ENCODE measurements around the gene ARFRP1. TPM values are rescaled to one million over a fixed set of nuclear protein-coding genes. Genes with fewer than 3 reads are reported as not detected.

Gene ARFRP1
- total and polyA plus RNA-seq, 2 of the 13 experiments (the other 11 are each of a cell fraction or from before 2014, with no cell fraction given): 32.0 to 51.1 TPM

- no peak overlapping the region for H3K4me2 ChIP-seq (ENCODE audit: low read depth, low read length)
- FAIRE-seq (no peak), DNase-seq (ENCODE audit: low spot score) (no peak), ATAC-seq (no peak)
- H4K20me1 ChIP-seq (ENCODE audit: insufficient read depth, low read length): peaks cover 4% of the 10 kb centered on the region; the same call in 1 of the 2 replicates
- 94% methylated on average over 21 of the region's 21 CpGs for WGBS (ENCODE audit: low lambda C conversion rate)
- intact Hi-C loops (cut with micrococcal nuclease; ENCODE audit: unreplicated experiment): no loop called here
- H3K27ac ChIP-seq (ENCODE audit: extremely low read length, insufficient read depth, low read length): no peak overlapping the region
- no peaks in the 10 kb centered on the region for H3K27me3 ChIP-seq (ENCODE audit: control insufficient read depth in 1 of 2, insufficient read depth in 2 of 2, low read length in 2 of 2)
- in situ Hi-C loops (cut with HindIII; ENCODE audit: extremely low pct_ligation_motif_present, low pct_unique_long_range_greater_than_20kb): no loop called here
- peaks cover 3 to 4% of the 10 kb centered on the region in 2 experiments; a peak in 3 of 5 replicates for H3K36me3 ChIP-seq (replicated peaks in 1 of 2; ENCODE audit: control insufficient read depth in 1 of 2, insufficient read depth in 2 of 2, low read length in 2 of 2)
- no peaks in the 10 kb centered on the region for H3K9me3 ChIP-seq (ENCODE audit: low read length)
- H3K79me2 ChIP-seq (ENCODE audit: insufficient read depth, low read length): no peaks in the 10 kb centered on the region
- no TSS peak for BruUV-seq (replicated peaks)
- no peak overlapping the region for H3K9ac ChIP-seq (ENCODE audit: insufficient read depth, low read depth, low read length)
- no peak overlapping the region for H2AFZ ChIP-seq (ENCODE audit: low read length)
- CTCF ChIA-PET (ENCODE audit: low intra/inter-chr PET ratio, low total read pairs): no interaction called here
- peaks cover 21% of the 10 kb centered on the region for H3K4me1 ChIP-seq (ENCODE audit: insufficient read depth, low read length)
- POLR2A ChIA-PET: interaction anchor here (0.6 kb wide), 1 partner anchor 156 kb away, joined by 4 read pairs; no protein-coding TSS in a partner anchor
- no peak overlapping the region for H3K4me3 ChIP-seq (replicated peaks in 1 of 3; ENCODE audit: insufficient read depth in 1 of 3, low read depth in 2 of 3, low read length in 3 of 3)
- TF ChIP-seq ZNF225 (CRISPR knock-in tag; IDR thresholded peaks at IDR 0.05) (0 out of 2 replicates have a peak, but pooled peaks have one; percentile 36), AGO1 (IDR thresholded peaks at IDR 0.05; ENCODE audit: low read depth, low read length, poor library complexity, severe bottlenecking) (peak; percentile 92), FLYWCH1 (CRISPR knock-in tag; IDR thresholded peaks at IDR 0.05) (no peak), POLR2AphosphoS2 (IDR thresholded peaks at IDR 0.05; ENCODE audit: low read depth, low read length) (peak; percentile 70), ZNF574 (CRISPR knock-in tag; IDR thresholded peaks at IDR 0.05) (no peak), ZNF883 (CRISPR knock-in tag; IDR thresholded peaks at IDR 0.05; ENCODE audit: not compliant biosample characterization) (peak; percentile 24), AKAP8 (CRISPR knock-in tag; IDR thresholded peaks at IDR 0.05) (peak; percentile 20; the same call in 1 of the 2 replicates), ZXDC (CRISPR knock-in tag; IDR thresholded peaks at IDR 0.05) (no peak), SMC3 (IDR thresholded peaks at IDR 0.05; ENCODE audit: low read length) (no peak), RXRA (CRISPR knock-in tag; IDR thresholded peaks at IDR 0.05) (peak; percentile 20; the same call in 1 of the 2 replicates), ZFP82 (CRISPR knock-in tag; IDR thresholded peaks at IDR 0.05; ENCODE audit: borderline replicate concordance) (peak; percentile 9; the same call in 1 of the 2 replicates), CTCF (CRISPR knock-in tag; IDR thresholded peaks at IDR 0.05) (no peak), AGO2 (optimal IDR thresholded peaks at IDR 0.05; ENCODE audit: low read depth, low read length) (peak; percentile 87), ZNF879 (CRISPR knock-in tag; IDR thresholded peaks at IDR 0.05) (no peak), HDAC1 (CRISPR knock-in tag; IDR thresholded peaks at IDR 0.05) (no peak), RBM22 (optimal IDR thresholded peaks at IDR 0.05; ENCODE audit: low read length) (peak; percentile 2), ZNF17 (CRISPR knock-in tag; IDR thresholded peaks at IDR 0.05) (no peak)
These were observed 13.8 kb downstream of the ARFRP1 start for GRCh38 chr20:63693733-63694583.
